HG02938 (cell line): ENCODE data around the gene MYMK.

Experiments used
- ATAC-seq: cut with Tn5 transposase; IDR thresholded peaks from one replicate; pipeline ENCODE4 v1.9.1; 2021; ENCODE audit warnings: mild to moderate bottlenecking, moderate library complexity; ENCODE audit not compliant: unreplicated experiment

Gene MYMK

GRCh38 chr9:133506653-133507038 is 18.1 kb downstream of the MYMK start:
- ATAC-seq = no peak

- no peak for ATAC-seq
Measured at GRCh38 chr9:133505901-133506652, 18.7 kb downstream of the MYMK start.

GRCh38 chr9:133505186-133505830 is 19.5 kb downstream of the MYMK start:
- no peak for ATAC-seq

DNA sequence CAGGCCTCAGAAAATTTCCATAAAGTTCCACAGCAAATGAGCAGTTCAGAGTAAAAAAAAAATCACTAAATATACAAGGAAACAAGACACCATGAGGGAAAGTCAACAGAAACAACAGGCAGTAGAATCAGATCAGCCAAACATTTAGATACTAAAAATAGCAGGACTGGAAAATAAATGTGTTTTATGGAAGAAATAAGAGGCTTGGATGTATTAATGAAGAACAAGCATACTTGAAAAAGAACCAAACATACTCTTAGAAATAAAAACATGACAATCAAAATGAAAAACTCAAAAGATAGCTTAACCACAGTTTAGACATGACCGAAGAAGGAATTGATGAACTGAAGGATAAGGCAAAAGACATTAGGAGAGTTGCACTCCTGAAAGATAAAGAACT is 22.6 kb downstream of the MYMK start:
- ATAC-seq = no peak

DNA sequence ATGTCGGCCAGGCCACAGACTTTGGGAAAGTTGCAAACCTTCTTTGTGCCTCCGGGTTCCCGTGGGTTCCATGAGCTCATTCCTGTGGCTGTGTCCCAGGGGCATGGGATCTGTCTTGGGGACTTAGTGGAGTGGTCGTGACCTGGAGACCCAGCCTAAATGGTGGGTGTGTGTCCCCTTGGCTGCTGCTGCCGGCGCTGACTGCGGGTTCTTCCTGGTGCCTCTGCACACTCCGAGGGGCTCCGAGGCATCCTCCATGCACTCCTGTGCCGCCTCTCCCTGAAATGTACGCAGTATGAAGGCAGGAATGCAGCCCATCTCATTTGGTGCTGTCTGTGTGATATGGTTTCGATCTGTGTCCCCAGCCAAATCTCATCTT is 24.9 kb downstream of the MYMK start:
- ATAC-seq = no peak

- no peak for ATAC-seq
Measured at GRCh38 chr9:133499132-133499891, 25.4 kb downstream of the MYMK start.

- no peak for ATAC-seq
Measured at GRCh38 chr9:133496861-133497842, 27.6 kb downstream of the MYMK start.

DNA sequence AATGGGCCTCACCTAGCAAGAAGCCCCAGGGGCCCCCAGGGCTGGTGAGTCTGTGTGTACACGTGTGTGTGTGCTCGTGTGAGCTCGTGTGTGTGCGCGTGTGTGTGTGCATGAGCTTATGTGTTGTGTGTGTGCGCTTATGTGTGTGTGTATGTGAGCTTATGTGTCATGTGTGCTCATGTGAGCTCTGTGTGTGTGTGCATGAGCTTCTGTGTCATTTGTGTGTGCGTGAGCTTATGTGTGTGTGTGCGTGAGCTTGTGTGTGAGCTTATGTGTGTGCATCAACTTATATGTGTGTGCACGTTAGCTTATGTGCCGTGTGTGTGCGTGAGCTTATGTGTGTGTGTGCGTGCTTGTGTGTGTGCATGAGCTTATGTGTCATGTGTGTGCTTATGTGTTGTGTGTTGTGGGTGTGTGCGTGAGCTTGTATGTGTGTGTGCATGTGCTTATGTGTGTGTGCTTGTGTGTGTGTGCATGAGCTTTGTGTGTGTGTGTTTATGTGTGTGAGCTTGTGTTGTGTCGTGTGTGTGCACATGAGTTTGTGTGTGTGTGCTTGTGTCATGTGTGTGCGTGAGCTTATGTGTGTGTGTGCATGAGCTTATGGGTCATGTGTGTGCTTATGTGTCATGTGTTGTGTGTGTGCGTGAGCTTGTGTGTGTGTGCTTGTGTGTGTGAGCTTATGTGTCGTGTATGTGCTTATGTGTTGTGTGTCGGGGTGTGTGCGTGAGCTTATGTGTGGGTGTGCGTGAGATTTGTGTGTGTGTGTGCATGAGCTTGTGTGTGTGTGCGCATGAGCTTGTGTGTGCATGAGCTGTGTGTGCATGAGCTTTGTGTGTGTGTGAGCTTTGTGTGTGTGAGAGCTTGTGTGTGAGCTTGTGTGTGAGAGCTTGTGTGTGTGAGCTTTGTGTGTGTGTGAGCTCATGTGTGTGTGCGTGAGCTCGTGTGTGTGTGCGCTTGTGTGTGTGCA is 29.1 kb downstream of the MYMK start:
- no peak for ATAC-seq

- ATAC-seq = no peak
Measured at GRCh38 chr9:133494636-133495326, 30.0 kb downstream of the MYMK start.

DNA sequence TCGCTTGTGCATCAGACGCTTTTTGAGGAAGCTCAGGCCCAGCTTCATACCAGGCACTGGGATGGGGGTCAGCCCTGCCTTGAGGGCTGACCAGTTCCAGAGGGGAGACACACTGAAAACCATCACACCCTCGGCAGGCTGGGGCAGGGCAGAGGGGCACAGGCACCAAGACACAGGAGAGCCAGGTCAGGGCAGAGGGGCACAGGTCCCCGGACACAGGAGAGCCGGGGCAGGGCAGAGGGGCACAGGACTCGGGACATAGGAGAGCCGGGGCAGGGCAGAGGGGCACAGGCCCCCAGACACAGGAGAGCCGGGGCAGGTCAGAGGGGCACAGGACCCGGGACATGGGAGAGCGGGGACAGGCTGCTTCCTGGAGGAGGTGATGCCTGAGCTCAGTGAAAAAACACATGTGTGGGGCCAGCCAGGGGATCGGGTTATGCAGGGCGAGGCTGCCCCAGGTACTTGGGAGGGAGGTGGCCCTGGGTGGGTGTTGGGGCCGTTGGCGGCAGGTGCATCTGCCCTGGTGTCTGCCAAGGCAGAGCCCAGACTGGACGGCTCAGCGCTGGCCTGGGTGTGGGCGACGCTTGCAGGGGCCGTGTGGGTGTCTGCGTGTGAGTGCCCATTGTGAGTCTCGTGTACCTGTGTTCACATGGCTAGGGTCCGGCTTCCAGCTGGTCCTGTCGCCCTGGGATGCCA is 30.8 kb downstream of the MYMK start:
- ATAC-seq = no peak

DNA sequence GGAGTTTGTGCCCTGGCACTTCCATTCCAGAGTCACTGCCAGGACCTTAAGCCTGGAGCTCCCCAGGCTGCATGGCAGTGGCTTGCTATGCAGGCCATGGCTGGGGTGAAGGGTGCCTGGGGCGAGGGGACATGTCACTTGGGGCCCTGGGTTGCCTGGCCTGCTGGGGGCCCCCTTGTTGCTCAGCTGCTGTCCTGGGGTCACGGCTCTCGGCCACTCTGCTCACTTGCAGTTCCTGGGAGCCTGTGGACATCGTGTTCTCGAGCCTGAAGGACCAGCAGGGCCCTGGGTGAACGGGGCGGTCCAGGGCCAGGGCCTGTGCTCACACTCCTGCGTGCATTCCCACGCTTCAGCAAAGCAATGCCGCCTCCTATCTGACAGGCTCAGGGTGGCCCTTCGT is 31.3 kb downstream of the MYMK start:
- ATAC-seq = no peak

- ATAC-seq = no peak
Measured at GRCh38 chr9:133492061-133493021, 32.4 kb downstream of the MYMK start.

DNA sequence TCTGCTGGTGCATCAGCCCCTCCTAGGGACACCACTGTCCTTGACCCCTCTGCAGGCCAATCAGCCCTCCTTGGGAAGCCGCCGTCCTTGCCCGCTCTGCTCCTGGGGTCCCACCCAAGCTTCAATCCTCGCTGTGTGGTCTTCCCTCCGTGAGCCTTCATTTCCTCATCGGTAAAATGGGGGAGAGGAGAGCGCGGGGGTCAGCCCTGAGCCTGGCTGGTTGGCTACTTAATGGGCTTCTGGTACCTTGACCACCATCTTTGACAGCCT is 33.2 kb downstream of the MYMK start:
- no peak for ATAC-seq

- no peak for ATAC-seq
Measured at GRCh38 chr9:133490865-133491655, 33.7 kb downstream of the MYMK start.

DNA sequence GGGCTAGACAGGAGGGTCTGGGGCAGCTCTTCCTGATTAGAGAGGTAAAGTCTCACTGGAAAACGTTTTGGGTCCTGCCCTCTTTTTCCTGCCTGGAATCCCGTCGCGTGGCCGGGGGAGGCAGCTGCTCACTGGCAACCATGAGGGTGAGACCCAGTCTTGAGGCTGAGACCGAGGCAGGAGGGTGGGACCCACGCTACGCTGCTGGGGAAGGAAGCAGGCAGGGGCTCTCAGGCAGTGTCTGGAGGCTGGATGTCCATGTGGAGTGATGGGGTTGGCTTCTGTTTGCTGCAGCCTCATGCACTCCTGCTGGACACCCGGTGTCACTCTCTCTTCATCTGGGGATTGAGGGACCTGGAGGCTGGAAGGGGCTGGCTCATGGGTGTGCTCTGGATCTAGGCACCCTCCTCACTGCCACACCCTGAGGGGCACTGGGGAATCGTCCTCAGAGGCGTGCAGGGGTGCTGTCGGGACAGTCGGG is 34.5 kb downstream of the MYMK start:
- ATAC-seq = no peak
